EH (cell line): ENCODE results near the gene GSX1.
"Not testable (repeated sequence)": the region's sequence is repeated elsewhere in the genome, so short reads cannot be mapped to it uniquely, and the experiment has no call there.

Source experiments
- DNase-seq: peaks from one replicate; pipeline ENCODE4 v3.0.0-alpha.2; 2015; ENCODE audit warnings: low read depth

The GSX1 gene

GRCh38 chr13:27792393-27793218, at the start of gene GSX1:
Gene GSX1 (plus strand): TSS chr13:27792483. CDS start chr13:27792691, 208 bp downstream.
- peak; percentile 69 for DNase-seq

DNA sequence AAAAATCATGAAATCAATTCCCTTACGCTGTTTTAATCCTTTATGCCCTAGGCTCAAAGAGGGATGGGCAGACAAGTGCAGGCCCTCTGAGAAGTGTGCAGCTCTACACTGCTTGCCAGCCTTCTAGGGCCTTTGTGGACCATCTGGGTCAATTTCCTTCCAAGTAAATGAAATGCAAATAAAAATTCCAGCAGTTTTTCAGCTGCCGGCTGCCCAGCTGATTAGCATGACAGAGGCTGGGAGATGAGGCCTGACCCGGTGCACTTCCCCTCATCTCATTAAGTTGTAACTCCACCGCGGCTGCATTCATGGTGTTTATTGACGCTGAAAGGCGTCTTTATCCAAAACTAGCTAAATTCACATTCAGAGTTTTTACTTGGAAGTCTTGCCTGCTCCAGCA, 47.5 kb upstream of the GSX1 start:
- no peak for DNase-seq

DNA sequence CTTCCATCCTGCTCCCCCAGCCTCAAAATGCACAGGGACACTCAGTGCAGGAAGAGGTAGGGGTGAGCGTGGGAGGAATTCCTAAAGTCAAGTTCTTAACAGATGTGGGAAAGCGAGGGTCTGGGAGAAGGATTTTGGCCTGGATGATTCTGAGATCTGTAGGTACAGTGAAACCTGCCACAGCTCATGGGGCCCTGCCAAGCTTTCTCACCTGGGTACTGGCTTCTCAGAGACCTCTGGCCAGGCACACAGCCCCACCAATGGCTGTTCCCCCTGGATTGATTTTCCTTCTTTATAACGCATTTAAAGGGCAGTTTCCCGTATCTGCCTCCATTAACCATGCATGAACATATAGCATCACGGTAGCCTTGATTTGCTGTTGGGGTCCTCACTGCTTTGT, 47.0 kb upstream of the GSX1 start:
- DNase-seq = no peak

DNA sequence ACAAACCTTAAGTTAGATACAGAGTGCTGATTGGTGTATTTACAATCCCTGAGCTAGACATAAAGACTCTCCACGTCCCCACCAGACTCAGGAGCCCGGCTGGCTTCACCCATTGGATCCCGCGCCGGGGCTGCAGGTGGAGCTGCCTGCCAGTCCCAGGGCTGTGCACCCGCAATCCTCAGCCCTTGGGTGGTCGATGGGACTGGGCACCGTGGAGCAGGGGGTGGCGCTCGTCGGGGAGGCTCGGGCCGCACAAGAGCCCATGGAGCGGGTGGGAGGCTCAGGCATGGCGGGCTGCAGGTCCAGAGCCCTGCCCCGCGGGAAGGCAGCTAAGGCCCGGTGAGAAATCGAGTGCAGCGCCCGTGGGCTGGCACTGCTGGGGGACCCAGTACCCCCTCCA, 44.1 kb upstream of the GSX1 start:
- not testable (repeated sequence) for DNase-seq

GRCh38 chr13:27751953-27752532, 40.2 kb upstream of the GSX1 start:
- DNase-seq = no peak

- DNase-seq = no peak
Observed at GRCh38 chr13:27765650-27766049, 26.6 kb upstream of the GSX1 start.

- DNase-seq = peak; percentile 24
Observed at GRCh38 chr13:27770809-27771208, 21.5 kb upstream of the GSX1 start.

GRCh38 chr13:27772651-27773425, 19.4 kb upstream of the GSX1 start:
- no peak for DNase-seq

DNA sequence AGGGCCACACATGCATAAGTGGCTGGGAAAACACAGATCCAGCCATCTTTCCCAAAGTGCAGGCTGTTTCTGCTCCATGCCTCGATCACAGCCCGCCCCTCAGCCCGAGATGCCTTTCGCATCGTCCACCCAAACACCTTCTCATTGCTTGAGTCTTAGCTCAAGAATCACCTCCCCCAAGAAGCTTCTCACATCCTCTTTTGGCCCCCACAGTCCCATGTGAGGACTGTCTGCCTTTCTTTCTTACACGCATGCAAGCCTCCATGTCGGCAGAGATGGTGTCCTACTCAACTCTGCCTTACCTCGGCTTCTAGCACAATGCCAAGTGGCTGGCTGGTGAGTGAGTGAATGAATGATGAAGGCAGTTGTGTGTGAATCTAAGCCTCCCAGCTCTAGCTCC, 18.1 kb upstream of the GSX1 start:
- DNase-seq = no peak

DNA sequence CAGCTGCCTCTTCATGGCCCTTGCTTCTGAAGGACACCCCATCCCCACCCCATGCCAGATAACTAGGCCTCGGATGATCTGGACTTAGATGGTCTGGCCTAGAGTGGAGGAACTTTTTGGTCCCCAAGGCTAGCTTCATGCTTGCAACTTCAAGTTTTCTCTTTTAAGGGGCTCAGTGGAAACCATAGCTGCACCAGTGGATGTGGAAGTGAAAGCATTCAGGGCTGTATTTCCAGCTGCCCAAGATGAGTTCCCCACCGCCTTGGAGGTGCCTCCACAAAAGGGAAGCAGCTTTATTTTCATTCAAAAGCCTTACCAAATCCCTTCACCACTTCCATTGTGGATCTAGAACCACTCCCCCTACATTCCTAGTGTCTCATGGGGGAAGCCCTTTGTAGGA, 17.6 kb upstream of the GSX1 start:
- DNase-seq = no peak

DNA sequence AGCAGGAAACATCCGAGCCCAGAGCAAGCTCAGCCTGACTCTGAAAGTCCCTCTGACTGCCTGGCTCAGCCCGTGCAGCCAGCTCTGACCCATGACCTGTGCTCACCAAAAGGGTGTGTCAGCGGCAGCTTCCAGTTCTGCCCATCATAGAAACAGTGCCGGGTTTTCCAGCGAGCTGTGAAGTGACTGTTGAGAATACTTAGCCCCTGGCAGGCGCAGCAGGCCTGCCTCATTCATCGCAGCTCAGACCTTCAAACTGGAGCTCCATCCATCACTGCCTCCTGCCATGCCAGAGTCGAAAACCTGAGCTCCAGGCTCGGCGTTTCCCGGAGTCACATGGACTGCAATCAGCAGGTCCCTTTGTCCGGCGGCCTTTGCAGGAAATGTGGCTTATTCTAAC, 16.3 kb upstream of the GSX1 start:
- no peak for DNase-seq

- no peak for DNase-seq
Observed at GRCh38 chr13:27782151-27782550, 10.1 kb upstream of the GSX1 start.

- peak; percentile 13 for DNase-seq
Observed at GRCh38 chr13:27783111-27783510, 9.2 kb upstream of the GSX1 start.

DNA sequence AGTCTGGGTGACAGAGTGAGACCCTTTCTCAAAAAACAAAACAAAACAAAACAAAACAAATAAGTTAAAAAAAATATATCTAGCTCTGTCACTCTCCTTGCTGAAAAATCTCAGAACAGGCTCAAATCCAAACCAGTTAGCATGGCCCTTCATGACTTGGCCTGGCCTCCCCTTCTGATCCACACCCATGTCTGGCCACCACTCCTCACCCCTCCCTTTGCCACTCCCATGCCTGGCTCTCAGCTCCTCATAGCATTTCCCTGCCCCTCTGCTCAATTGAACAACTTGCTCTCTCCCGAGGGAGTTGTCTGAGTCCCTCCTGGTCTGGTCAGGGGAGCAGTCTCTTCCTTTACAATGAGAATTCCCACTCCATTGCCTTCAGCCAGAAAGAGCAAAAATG, 4.0 kb upstream of the GSX1 start:
- DNase-seq = no peak

GRCh38 chr13:27789153-27789494, 3.2 kb upstream of the GSX1 start:
- no peak for DNase-seq

- no peak for DNase-seq
Observed at GRCh38 chr13:27789495-27790303, 2.6 kb upstream of the GSX1 start.

DNA sequence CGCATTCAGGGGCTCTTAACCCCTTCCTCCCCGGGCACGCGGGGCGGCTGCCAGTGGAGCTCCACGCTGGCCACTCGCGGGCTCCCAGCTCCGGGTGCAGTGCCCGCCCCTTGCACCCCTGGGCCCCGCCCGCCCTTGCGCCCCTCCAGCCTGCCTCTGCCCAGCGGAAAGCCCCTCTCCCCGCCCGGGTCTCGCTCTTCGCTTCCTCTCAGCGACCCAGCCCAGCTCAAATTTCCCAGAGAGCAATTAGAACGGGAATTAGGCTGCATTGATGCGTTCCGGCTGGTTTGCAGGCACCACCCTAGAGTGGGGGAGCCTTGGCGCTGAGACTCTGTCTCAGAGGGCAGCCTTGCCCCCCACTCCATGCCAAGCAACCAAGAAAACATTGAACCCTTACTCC, 1.8 kb upstream of the GSX1 start:
- no peak for DNase-seq

DNA sequence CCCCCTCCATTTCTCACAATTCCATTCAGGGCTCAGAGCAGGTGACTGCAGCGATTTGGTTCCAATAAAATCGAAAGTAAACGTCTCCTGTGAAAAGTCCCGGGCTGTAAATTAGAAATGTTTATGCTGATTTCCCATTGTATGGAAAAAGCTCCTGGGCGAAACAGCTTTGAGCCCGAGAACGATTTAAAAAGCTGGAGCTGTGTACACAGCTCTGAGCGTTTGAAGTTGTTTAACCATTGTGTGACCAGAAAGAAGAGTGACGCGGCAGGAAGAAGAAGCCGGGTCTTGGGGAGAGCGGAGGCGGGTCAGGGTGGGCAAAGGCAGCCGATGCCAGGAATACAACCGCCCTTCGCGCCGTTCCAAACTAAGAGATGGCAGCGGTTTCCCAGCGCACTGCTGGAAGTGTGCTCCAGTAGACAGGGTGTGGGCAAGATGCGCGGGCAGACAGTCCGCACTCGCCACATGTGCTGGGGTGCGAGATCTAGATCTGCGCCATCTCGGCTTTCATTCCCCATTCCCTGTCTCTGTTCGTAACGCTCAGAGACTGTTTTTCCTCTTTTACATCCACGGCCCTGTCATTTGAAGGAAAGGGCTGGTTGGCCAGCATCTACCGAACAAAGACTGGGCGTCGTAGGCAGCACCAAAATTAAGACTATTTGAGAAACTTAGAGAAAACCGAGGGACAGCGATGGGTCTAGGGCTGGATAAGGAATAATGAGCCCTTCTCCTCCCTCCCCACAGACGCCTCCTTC, 960 bp upstream of the GSX1 start:
- no peak for DNase-seq

- no peak for DNase-seq
Observed at GRCh38 chr13:27791901-27792392, 336 bp upstream of the GSX1 start.

GRCh38 chr13:27793507-27794367, 1.5 kb downstream of the GSX1 start:
- no peak for DNase-seq

- DNase-seq = no peak
Observed at GRCh38 chr13:27794368-27794691, 2.0 kb downstream of the GSX1 start.
